GM12872 (cell line): ENCODE data around the gene IFIT1B.
A peak's percentile ranks its signal among the peaks of the same experiment; 100 is the strongest.

Experiments
- CTCF ChIP-seq: IDR thresholded peaks from 3 replicates; pipeline ENCODE4 v1.5.1; 2011; ENCODE audit warnings: low read depth, mild to moderate bottlenecking, low read length, moderate library complexity; ENCODE audit not compliant: insufficient read depth

IFIT1B gene

GRCh38 chr10:89373916-89374711 is 3.7 kb upstream of the IFIT1B start:
- TF ChIP-seq CTCF: no peak

GRCh38 chr10:89374713-89375141 is 3.1 kb upstream of the IFIT1B start:
- TF ChIP-seq CTCF: no peak

GRCh38 chr10:89379103-89379502 is 1.2 kb downstream of the IFIT1B start:
- no peak for TF ChIP-seq CTCF

GRCh38 chr10:89382757-89383156 is 4.9 kb downstream of the IFIT1B start:
- no peak for TF ChIP-seq CTCF

- no peak for TF ChIP-seq CTCF
These were observed 6.9 kb downstream of the IFIT1B start for GRCh38 chr10:89384474-89385340.

- no peak for TF ChIP-seq CTCF
These were observed 10.9 kb downstream of the IFIT1B start for GRCh38 chr10:89388806-89389205.

- TF ChIP-seq CTCF: peak; percentile 44; the same call in 2 of the 3 replicates
These were observed 11.4 kb downstream of the IFIT1B start for GRCh38 chr10:89389254-89389653.
